K562 (cell line): ENCODE results near the gene PTPN1. TPM values are rescaled to one million over a fixed set of nuclear protein-coding genes. Genes with fewer than 3 reads are reported as not detected.

Experiments
- ATF1 ChIP-seq, 2 experiments: fragments of 450-650 bp in 1 of 2; IDR thresholded peaks; 2 replicates each; pipeline ENCODE4 v1.6.1; 2016; ENCODE audit warnings: missing compliant biosample characterization in 1 of 2, missing genetic modification characterization in 1 of 2
- ATF7 ChIP-seq: fragments of 450-650 bp; IDR thresholded peaks from 2 replicates; pipeline ENCODE4 v1.7.1; 2014; ENCODE audit warnings: mild to moderate bottlenecking, moderate library complexity
- CBFA2T2 ChIP-seq: fragments of 450-650 bp; conservative IDR thresholded peaks from 2 replicates; pipeline ENCODE4 v1.6.1; 2017; ENCODE audit warnings: mild to moderate bottlenecking
- CBFB ChIP-seq: sonication (generic); formaldehyde crosslinking; IDR thresholded peaks from 2 replicates; pipeline ENCODE4 v1.4.0; 2020; ENCODE audit warnings: mild to moderate bottlenecking, missing genetic modification reagents
- CLOCK ChIP-seq: fragments of 250-450 bp; sonication (Bioruptor Pico); IDR thresholded peaks from 2 replicates; pipeline ENCODE4 v1.4.0; 2020; ENCODE audit warnings: mild to moderate bottlenecking, moderate library complexity, borderline replicate concordance
- CTCF ChIP-seq, 3 experiments: IDR thresholded peaks in 2 of 3; conservative IDR thresholded peaks in 1 of 3; 2 replicates each; pipeline ENCODE4 v1.5.1; 2011 to 2012; ENCODE audit warnings: low read length in 3 of 3, mild to moderate bottlenecking in 3 of 3, control low read depth in 2 of 3, improper control_type of control experiment in 1 of 3, inconsistent platforms in 1 of 3, low read depth in 1 of 3, mixed read lengths in 1 of 3, moderate library complexity in 1 of 3; ENCODE audit not compliant: insufficient read depth in 2 of 3
- CXXC5 ChIP-seq: fragments of 250-450 bp; sonication (Bioruptor Pico); IDR thresholded peaks from 2 replicates; pipeline ENCODE4 v1.8.0; 2022; ENCODE audit warnings: inconsistent platforms, mild to moderate bottlenecking, moderate library complexity
- ERF ChIP-seq: fragments of 450-650 bp; formaldehyde crosslinking; IDR thresholded peaks from 2 replicates; pipeline ENCODE4 v1.4.0; 2020; ENCODE audit warnings: mild to moderate bottlenecking, mixed read lengths
- EWSR1 ChIP-seq: fragments of 450-650 bp; IDR thresholded peaks from 2 replicates; pipeline ENCODE4 v1.6.1; 2018; ENCODE audit warnings: borderline replicate concordance, mild to moderate bottlenecking, low read depth, moderate library complexity; ENCODE audit not compliant: partially characterized antibody
- HES1 ChIP-seq: fragments of 450-650 bp; IDR thresholded peaks from 2 replicates; pipeline ENCODE4 v1.6.1; 2016; ENCODE audit warnings: low read depth, mild to moderate bottlenecking, moderate library complexity
- HLTF ChIP-seq: fragments of 450-650 bp; IDR thresholded peaks from 2 replicates; pipeline ENCODE4 v1.6.1; 2016
- HNRNPL ChIP-seq: fragments of 200-400 bp; formaldehyde crosslinking; IDR thresholded peaks from 2 replicates; pipeline ENCODE4 v1.6.1; 2017; ENCODE audit warnings: low read depth, mild to moderate bottlenecking, low read length
- KDM1A ChIP-seq, 2 experiments: fragments of 450-650 bp; IDR thresholded peaks; 2 replicates each; pipeline ENCODE4 v1.6.1; 2016; ENCODE audit warnings: mild to moderate bottlenecking in 2 of 2
- MNT ChIP-seq, 2 experiments: fragments of 450-650 bp; conservative IDR thresholded peaks; 2 replicates each; pipeline ENCODE4 v1.6.1; 2017; ENCODE audit warnings: mild to moderate bottlenecking in 2 of 2, moderate library complexity in 2 of 2
- SIN3A ChIP-seq, 2 experiments: fragments of 150-350 bp in 1 of 2; IDR thresholded peaks; 2 replicates each; pipeline ENCODE4 v1.6.1; 2011 to 2016; ENCODE audit warnings: borderline replicate concordance in 2 of 2, low read depth in 2 of 2, low read length in 2 of 2, mild to moderate bottlenecking in 2 of 2, moderate library complexity in 2 of 2; ENCODE audit not compliant: control insufficient read depth in 1 of 2
- SP1 ChIP-seq: sonication (generic); formaldehyde crosslinking; IDR thresholded peaks from 2 replicates; pipeline ENCODE4 v1.8.1; 2022; ENCODE audit warnings: mild to moderate bottlenecking, missing genetic modification reagents
- TAF1 ChIP-seq: IDR thresholded peaks from 2 replicates; pipeline ENCODE4 v1.6.1; 2011; ENCODE audit warnings: mild to moderate bottlenecking, low read length, moderate library complexity; ENCODE audit not compliant: insufficient read depth, control insufficient read depth, severe bottlenecking; ENCODE audit errors: extremely low read depth
- TAF7 ChIP-seq: fragments of 450-650 bp; IDR thresholded peaks from 2 replicates; pipeline ENCODE4 v1.6.1; 2016; ENCODE audit warnings: missing genetic modification characterization, missing compliant biosample characterization
- THRAP3 ChIP-seq: fragments of 450-650 bp; IDR thresholded peaks from 2 replicates; pipeline ENCODE4 v1.6.1; 2016; ENCODE audit warnings: mild to moderate bottlenecking, inconsistent platforms, borderline replicate concordance
- ZNF124 ChIP-seq: sonication (generic); formaldehyde crosslinking; IDR thresholded peaks from 2 replicates; pipeline ENCODE4 v1.8.1; 2022; ENCODE audit warnings: missing genetic modification reagents
- ZNF140 ChIP-seq: fragments of 250-450 bp; sonication (Bioruptor Pico); IDR thresholded peaks from 2 replicates; pipeline ENCODE4 v1.8.0; 2021; ENCODE audit warnings: moderate library complexity, mild to moderate bottlenecking, inconsistent platforms
- ZNF354B ChIP-seq: fragments of 250-450 bp; sonication (Bioruptor Pico); IDR thresholded peaks from 2 replicates; pipeline ENCODE4 v1.4.0; 2020
- polyA plus RNA-seq, 8 experiments: library from polyadenylated mRNA; depleted of rRNA in 4 of 8; stranded (reverse) in 5 of 8; unstranded in 3 of 8; fragments of >200 nt; fragmentation: Nextera tagmentation in 2 of 8; fragmentation: Illumina TruSeq in 1 of 8; extraction: Ambion mirVana in 2 of 8; extraction: Trizol in 1 of 8; gene quantifications; 2 replicates each; pipeline versions ENCODE4 v1.2.1 to v1.2.3, GENCODE V29; 2011 to 2014; ENCODE audit warnings: inconsistent platforms in 1 of 8, missing spikeins in 1 of 8
- total RNA-seq, 7 experiments: library from RNA; depleted of rRNA in 6 of 7; stranded (reverse); fragments of >200 nt in 6 of 7; fragmentation: Illumina TruSeq in 2 of 7; extraction: Trizol in 2 of 7; gene quantifications; 2 replicates each; pipeline versions ENCODE4 v1.2.1 to v1.2.3, GENCODE V29; 2011 to 2021; ENCODE audit warnings: low replicate concordance in 1 of 7

The PTPN1 gene
- total and polyA plus RNA-seq, 9 of the 15 experiments (the other 6 are each of a cell fraction or from before 2014, with no cell fraction given) = 11.0 to 85.3 (median 54.0) TPM

GRCh38 chr20:50464026-50464724 is 46.0 kb upstream of the PTPN1 start (continued):
- TF ChIP-seq CLOCK (CRISPR knock-in tag) (no peak), ZNF124 (CRISPR knock-in tag) (no peak), THRAP3 (no peak), HLTF (no peak), CXXC5 (CRISPR knock-in tag) (no peak), CBFA2T2 (no peak), KDM1A (IDR thresholded peaks at IDR 0.05) (0 out of 4 replicates have a peak, but pooled peaks of 1 of the 2 experiments have one; percentile 7), HNRNPL (no peak), SIN3A (IDR thresholded peaks at IDR 0.05; ENCODE audit: borderline replicate concordance in 2 of 2, control insufficient read depth in 1 of 2, low read depth in 2 of 2, low read length in 2 of 2) (no peak), ATF7 (no peak), TAF7 (no peak), MNT (conservative IDR thresholded peaks at IDR 0.05) (no peak), ERF (CRISPR knock-in tag) (no peak), CBFB (CRISPR knock-in tag) (no peak), ZNF354B (CRISPR knock-in tag) (no peak), HES1 (no peak), SP1 (0 out of 2 replicates have a peak, but pooled peaks have one; percentile 36), ZNF140 (no peak), TAF1 (no peak), EWSR1 (no peak), ATF1 (CRISPR knock-in tag; IDR thresholded peaks at IDR 0.05) (no peak), ATF1 (tag; IDR thresholded peaks at IDR 0.05) (0 out of 2 replicates have a peak, but pooled peaks have one; percentile 11), CTCF (IDR thresholded peaks at IDR 0.05 in 2 of 3, conservative IDR thresholded peaks at IDR 0.05 in 1 of 3; ENCODE audit: insufficient read depth in 2 of 3, low read depth in 1 of 3, low read length in 3 of 3) (peak; percentile 74 to 84 (median 75))
